Measurements from ENCODE around the gene CRNKL1.

CRNKL1 gene

GRCh38 chr20:19995220-19995863, 56.9 kb downstream of the CRNKL1 start:
- no peaks in the 10 kb centered on the region for H3K9me3 ChIP-seq (ENCODE audit: low read length)
- peaks cover 25% of the 10 kb centered on the region for H3K4me1 ChIP-seq (ENCODE audit: insufficient read depth, low read length)
- no peak overlapping the region for H3K4me3 ChIP-seq (ENCODE audit: low read length)
- H3K27me3 ChIP-seq (ENCODE audit: insufficient read depth, low read length), result no peaks in the 10 kb centered on the region
- H2AFZ ChIP-seq (ENCODE audit: low read depth, low read length), result no peak overlapping the region
- peaks cover 19% of the 10 kb centered on the region for H3K36me3 ChIP-seq (ENCODE audit: insufficient read depth, low read length)

DNA sequence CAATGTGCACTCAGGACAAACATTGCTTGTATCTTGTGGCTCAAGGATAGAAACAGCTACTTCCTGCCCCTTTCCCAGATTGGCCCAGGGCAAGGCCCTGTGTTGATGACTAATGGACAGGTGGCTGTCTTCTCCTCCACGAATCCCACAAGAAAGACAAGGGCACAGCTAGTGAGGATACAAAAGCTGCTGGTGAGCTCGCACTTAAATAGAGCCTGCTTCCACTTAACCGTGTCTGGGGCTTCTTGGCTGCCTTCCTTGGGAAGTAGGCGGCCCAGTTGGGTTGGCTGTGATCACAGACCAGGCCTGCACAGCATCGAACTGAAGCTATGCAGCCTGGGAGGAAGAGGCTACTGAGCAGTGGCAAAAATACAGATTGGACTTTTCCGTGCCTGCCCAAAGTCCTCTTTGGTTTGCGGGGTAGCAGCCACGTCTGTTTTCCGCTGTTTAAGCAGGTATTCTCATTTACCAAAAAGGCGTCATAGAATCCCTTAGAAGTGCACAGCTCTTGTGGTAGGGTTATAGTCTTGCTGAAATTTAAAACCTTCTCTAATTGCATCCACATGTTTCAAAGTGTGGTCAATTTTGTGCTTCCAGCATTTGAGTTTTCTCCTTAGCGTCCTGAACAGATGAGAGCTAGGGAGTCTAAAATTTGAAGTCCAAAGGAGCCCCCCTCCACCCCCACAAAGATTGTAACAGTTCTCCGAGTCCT, 58.2 kb downstream of the CRNKL1 start:
- peaks cover 9% of the 10 kb centered on the region for H3K36me3 ChIP-seq (ENCODE audit: insufficient read depth, low read length)
- H3K4me3 ChIP-seq (ENCODE audit: low read length), result no peak overlapping the region
- H3K4me1 ChIP-seq (ENCODE audit: insufficient read depth, low read length), result peaks cover 26% of the 10 kb centered on the region
- no peaks in the 10 kb centered on the region for H3K9me3 ChIP-seq (ENCODE audit: low read length)
- no peaks in the 10 kb centered on the region for H3K27me3 ChIP-seq (ENCODE audit: insufficient read depth, low read length)
- no peak overlapping the region for H2AFZ ChIP-seq (ENCODE audit: low read depth, low read length)

- no peaks in the 10 kb centered on the region for H3K9me3 ChIP-seq (ENCODE audit: low read length)
- H3K4me3 ChIP-seq (ENCODE audit: low read length), result no peak overlapping the region
- H2AFZ ChIP-seq (ENCODE audit: low read depth, low read length), result no peak overlapping the region
- H3K4me1 ChIP-seq (ENCODE audit: insufficient read depth, low read length), result peaks cover 26% of the 10 kb centered on the region
- H3K27me3 ChIP-seq (ENCODE audit: insufficient read depth, low read length), result no peaks in the 10 kb centered on the region
- H3K36me3 ChIP-seq (ENCODE audit: insufficient read depth, low read length), result peaks cover 3% of the 10 kb centered on the region
These were observed 59.0 kb downstream of the CRNKL1 start for GRCh38 chr20:19992996-19993908.

GRCh38 chr20:19991854-19992253, 60.4 kb downstream of the CRNKL1 start:
- Histone ChIP-seq H3K4me3 (ENCODE audit: low read length) (no peak overlapping the region), H3K27me3 (ENCODE audit: insufficient read depth, low read length) (no peaks in the 10 kb centered on the region), H3K4me1 (ENCODE audit: insufficient read depth, low read length) (peaks cover 26% of the 10 kb centered on the region), H3K9me3 (ENCODE audit: low read length) (no peaks in the 10 kb centered on the region), H3K36me3 (ENCODE audit: insufficient read depth, low read length) (no peaks in the 10 kb centered on the region), H2AFZ (ENCODE audit: low read depth, low read length) (no peak overlapping the region)

- Histone ChIP-seq H3K27me3 (ENCODE audit: insufficient read depth, low read length) (no peaks in the 10 kb centered on the region), H3K4me3 (ENCODE audit: low read length) (no peak overlapping the region), H3K9me3 (ENCODE audit: low read length) (no peaks in the 10 kb centered on the region), H3K36me3 (ENCODE audit: insufficient read depth, low read length) (no peaks in the 10 kb centered on the region), H2AFZ (ENCODE audit: low read depth, low read length) (no peak overlapping the region), H3K4me1 (ENCODE audit: insufficient read depth, low read length) (peaks cover 26% of the 10 kb centered on the region)
These were observed 61.0 kb downstream of the CRNKL1 start for GRCh38 chr20:19991308-19991707.

GRCh38 chr20:19990850-19991249, 61.4 kb downstream of the CRNKL1 start:
- no peaks in the 10 kb centered on the region for H3K9me3 ChIP-seq (ENCODE audit: low read length)
- peaks cover 26% of the 10 kb centered on the region for H3K4me1 ChIP-seq (ENCODE audit: insufficient read depth, low read length)
- no peak overlapping the region for H2AFZ ChIP-seq (ENCODE audit: low read depth, low read length)
- H3K27me3 ChIP-seq (ENCODE audit: insufficient read depth, low read length), result no peaks in the 10 kb centered on the region
- H3K4me3 ChIP-seq (ENCODE audit: low read length), result no peak overlapping the region
- H3K36me3 ChIP-seq (ENCODE audit: insufficient read depth, low read length), result no peaks in the 10 kb centered on the region

DNA sequence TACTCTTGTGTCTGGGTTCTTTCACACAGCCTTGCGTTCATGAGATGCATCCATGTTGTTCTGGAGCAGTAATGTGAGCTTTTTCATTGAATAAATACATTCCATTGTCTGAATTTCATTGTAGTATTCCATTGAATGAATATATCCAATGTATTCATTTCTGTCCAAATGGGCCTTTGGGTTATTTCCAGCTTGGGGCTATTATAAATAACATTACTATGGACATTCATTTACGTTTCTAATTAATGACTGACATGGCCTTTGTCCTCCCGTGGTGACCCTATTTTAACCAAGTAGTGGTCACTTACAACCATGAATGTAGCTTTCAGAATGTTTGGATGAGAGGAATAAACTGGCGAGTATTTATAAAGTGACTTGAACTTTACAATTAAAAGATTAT, 65.2 kb downstream of the CRNKL1 start:
- Histone ChIP-seq H3K9me3 (ENCODE audit: low read length) (no peaks in the 10 kb centered on the region), H3K4me1 (ENCODE audit: insufficient read depth, low read length) (peaks cover 16% of the 10 kb centered on the region), H3K27me3 (ENCODE audit: insufficient read depth, low read length) (no peaks in the 10 kb centered on the region), H3K4me3 (ENCODE audit: low read length) (no peak overlapping the region), H3K36me3 (ENCODE audit: insufficient read depth, low read length) (peaks cover 2% of the 10 kb centered on the region), H2AFZ (ENCODE audit: low read depth, low read length) (no peak overlapping the region)

GRCh38 chr20:19986419-19986818, 65.8 kb downstream of the CRNKL1 start:
- no peaks in the 10 kb centered on the region for H3K9me3 ChIP-seq (ENCODE audit: low read length)
- no peaks in the 10 kb centered on the region for H3K27me3 ChIP-seq (ENCODE audit: insufficient read depth, low read length)
- H3K36me3 ChIP-seq (ENCODE audit: insufficient read depth, low read length), result peaks cover 2% of the 10 kb centered on the region
- H3K4me1 ChIP-seq (ENCODE audit: insufficient read depth, low read length), result peaks cover 13% of the 10 kb centered on the region
- no peak overlapping the region for H3K4me3 ChIP-seq (ENCODE audit: low read length)
- H2AFZ ChIP-seq (ENCODE audit: low read depth, low read length), result no peak overlapping the region

Measured in neuron (in vitro differentiated cells).